NCI-H774 (cell line): ENCODE results near the gene MICALL1.
"Not testable (repeated sequence)": the region's sequence is repeated elsewhere in the genome, so short reads cannot be mapped to it uniquely, and the experiment has no call there.

Experiments
- DNase-seq: peaks from one replicate; lab custom pipeline; 2025; lab: John Stamatoyannopoulos, UW

MICALL1 gene

GRCh38 chr22:37926771-37927636 lies 20.9 kb downstream of the MICALL1 start:
- DNase-seq = no peak

- DNase-seq = no peak
Measured at GRCh38 chr22:37927637-37927936, 21.5 kb downstream of the MICALL1 start.

- DNase-seq = no peak
Measured at GRCh38 chr22:37929390-37929789, 23.3 kb downstream of the MICALL1 start.

GRCh38 chr22:37930270-37930951 lies 24.3 kb downstream of the MICALL1 start:
- no peak for DNase-seq

GRCh38 chr22:37930952-37931440 lies 24.9 kb downstream of the MICALL1 start:
- peak; percentile 50 for DNase-seq

- no peak for DNase-seq
Measured at GRCh38 chr22:37931893-37932389, 25.8 kb downstream of the MICALL1 start.

- no peak for DNase-seq
Measured at GRCh38 chr22:37932401-37932800, 26.3 kb downstream of the MICALL1 start.

GRCh38 chr22:37932821-37933578 lies 26.9 kb downstream of the MICALL1 start:
- peak; percentile 1 for DNase-seq

- DNase-seq = peak; percentile 40
Measured at GRCh38 chr22:37933711-37934376, 27.7 kb downstream of the MICALL1 start.

GRCh38 chr22:37940698-37941376 lies 34.7 kb downstream of the MICALL1 start:
- no peak for DNase-seq

- DNase-seq = no peak
Measured at GRCh38 chr22:37942133-37942532, 36.0 kb downstream of the MICALL1 start.

GRCh38 chr22:37943136-37943824 lies 37.2 kb downstream of the MICALL1 start:
- DNase-seq = no peak

GRCh38 chr22:37943825-37944198 lies 37.7 kb downstream of the MICALL1 start:
- DNase-seq = no peak

GRCh38 chr22:37944423-37944822 lies 38.3 kb downstream of the MICALL1 start:
- not testable (repeated sequence) for DNase-seq

- not testable (repeated sequence) for DNase-seq
Measured at GRCh38 chr22:37947142-37947795, 41.2 kb downstream of the MICALL1 start.

- no peak for DNase-seq
Measured at GRCh38 chr22:37951305-37951704, 45.2 kb downstream of the MICALL1 start.

- not testable (repeated sequence) for DNase-seq
Measured at GRCh38 chr22:37952629-37953028, 46.5 kb downstream of the MICALL1 start.

GRCh38 chr22:37953062-37953436 lies 47.0 kb downstream of the MICALL1 start:
- no peak for DNase-seq

GRCh38 chr22:37953437-37954179 lies 47.5 kb downstream of the MICALL1 start, which contains the start of the genes C22orf23 and POLR2F:
Gene C22orf23 (minus strand): TSS chr22:37953601. CDS start chr22:37953149, 452 bp downstream.
Gene POLR2F (plus strand): TSS chr22:37953699. CDS start chr22:37953788, 89 bp downstream.
- DNase-seq = peak; percentile 81
